Stimulated activated CD4-positive, alpha-beta T cell treated with anti-CD3 and anti-CD28 coated beads, Interleukin-1b, Interleukin-23, amount 100 ng/mL, for 48 hours (primary cell): ENCODE results near the gene TTC23.
"Not testable (repeated sequence)": the region's sequence is repeated elsewhere in the genome, so short reads cannot be mapped to it uniquely, and the experiment has no call there.

Experiments
- DNase-seq: peaks from one replicate; pipeline ENCODE4 v3.0.0-alpha.2; 2020

The TTC23 gene

GRCh38 chr15:99118258-99118632 is 131.1 kb downstream of the TTC23 start:
- no peak for DNase-seq

GRCh38 chr15:99117563-99118257 is 131.7 kb downstream of the TTC23 start:
- no peak for DNase-seq

- no peak for DNase-seq
Observed at GRCh38 chr15:99117111-99117510, 132.3 kb downstream of the TTC23 start.

- DNase-seq: no peak
Observed at GRCh38 chr15:99115300-99116215, 133.8 kb downstream of the TTC23 start.

GRCh38 chr15:99114511-99115299 is 134.7 kb downstream of the TTC23 start:
- no peak for DNase-seq

GRCh38 chr15:99113547-99114271 is 135.7 kb downstream of the TTC23 start:
- no peak for DNase-seq

- not testable (repeated sequence) for DNase-seq
Observed at GRCh38 chr15:99111641-99112040, 137.7 kb downstream of the TTC23 start.

- DNase-seq: no peak
Observed at GRCh38 chr15:99110581-99111320, 138.6 kb downstream of the TTC23 start.

- no peak for DNase-seq
Observed at GRCh38 chr15:99110093-99110492, 139.3 kb downstream of the TTC23 start.

GRCh38 chr15:99109555-99110021 is 139.8 kb downstream of the TTC23 start:
- DNase-seq: no peak

- no peak for DNase-seq
Observed at GRCh38 chr15:99108993-99109392, 140.4 kb downstream of the TTC23 start.

GRCh38 chr15:99106417-99107220 is 142.8 kb downstream of the TTC23 start:
- DNase-seq: peak; percentile 13

- DNase-seq: peak; percentile 45
Observed at GRCh38 chr15:99105514-99106341, 143.7 kb downstream of the TTC23 start.

- peak; percentile 26 for DNase-seq
Observed at GRCh38 chr15:99104788-99105513, 144.4 kb downstream of the TTC23 start, which contains the start of gene SYNM. SYNM (plus strand) TSS chr15:99105080; CDS start chr15:99105200, 120 bp downstream.

- DNase-seq: no peak
Observed at GRCh38 chr15:99103279-99103678, 146.1 kb downstream of the TTC23 start.

- DNase-seq: no peak
Observed at GRCh38 chr15:99102332-99103235, 146.8 kb downstream of the TTC23 start.

- no peak for DNase-seq
Observed at GRCh38 chr15:99101501-99101900, 147.9 kb downstream of the TTC23 start.
